ENCODE data around the gene DGAT2L6. TPM values are rescaled to one million over a fixed set of nuclear protein-coding genes. Genes with fewer than 3 reads are reported as not detected.

Gene DGAT2L6
- total and polyA plus RNA-seq, 10 of the 15 experiments (the other 5 are each of a cell fraction or from before 2014, with no cell fraction given): 0.08 to 0.58 (median 0.31) TPM; not detected in 3

DNA sequence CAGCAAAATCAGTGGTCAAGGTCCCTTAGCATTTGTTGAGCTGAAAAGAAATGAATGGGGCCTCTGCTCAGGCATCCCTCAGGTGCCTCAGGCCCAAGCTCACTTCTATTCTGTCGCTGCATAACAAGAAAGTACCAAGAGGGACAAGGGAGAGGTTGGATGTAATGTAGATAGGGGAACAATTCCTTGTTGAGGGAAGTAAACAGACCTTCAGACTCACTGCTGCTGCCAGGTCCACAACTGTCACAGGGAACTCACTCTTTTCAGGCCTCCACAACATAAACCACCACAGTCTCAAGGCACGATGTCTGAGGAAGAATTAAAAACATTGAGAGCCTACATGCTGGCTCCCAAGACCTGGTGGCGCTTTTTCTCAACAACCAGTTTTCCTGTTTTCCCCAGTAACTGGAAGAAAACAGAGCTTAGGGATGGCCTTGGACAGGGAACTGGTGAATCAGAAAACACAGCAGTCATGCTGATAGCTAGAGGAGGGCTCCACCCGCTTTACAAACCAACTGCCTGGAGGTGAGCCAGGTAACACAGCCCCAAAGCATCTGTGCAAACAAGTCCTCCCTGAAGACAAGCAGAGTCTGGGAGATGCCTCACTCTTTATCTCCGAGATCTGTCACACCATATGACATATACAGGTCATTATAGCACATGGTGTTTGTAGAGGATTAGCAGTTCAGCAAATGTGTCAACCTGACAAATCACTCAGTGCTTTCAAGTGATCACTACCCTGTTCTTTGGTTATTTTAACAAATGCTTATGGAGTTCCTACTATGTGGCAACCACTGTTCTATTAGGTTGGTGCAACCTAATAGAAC lies 42.9 kb downstream of the DGAT2L6 start:
- no peaks in the 10 kb centered on the region for H3K79me2 ChIP-seq (ENCODE audit: control insufficient read depth, insufficient read depth, low read length)
- WGBS (ENCODE audit: insufficient coverage, insufficient replicate concordance, low lambda C conversion rate, missing lambda C conversion rate): 11% methylated on average over 5 of the region's 5 CpGs
- ChIA-PET SMC1A (ENCODE audit: uncharacterized antibody, unreplicated experiment) (no interaction called here), RAD21 (ENCODE audit: unreplicated experiment) (no interaction called here), POLR2A (no interaction called here), CTCF (no interaction called here)
- H2AFZ ChIP-seq (ENCODE audit: control insufficient read depth, low read depth, low read length): no peak overlapping the region
- no peak overlapping the region for H3K27ac ChIP-seq (ENCODE audit: control insufficient read depth, insufficient read depth)
- intact Hi-C loops (cut with micrococcal nuclease; ENCODE audit: unreplicated experiment) (no loop called here), in situ Hi-C loops (cut with MboI) (no loop called here)
- H3K9ac ChIP-seq (ENCODE audit: control insufficient read depth, insufficient read depth, low read length): no peak overlapping the region
- no peak overlapping the region for H3K4me2 ChIP-seq (ENCODE audit: control insufficient read depth, insufficient read depth)
- H4K20me1 ChIP-seq (ENCODE audit: control insufficient read depth, insufficient read depth): no peaks in the 10 kb centered on the region
- no peaks in the 10 kb centered on the region; the same call in 2 of the 3 replicates for H3K9me3 ChIP-seq (replicated peaks; ENCODE audit: control insufficient read depth, insufficient read depth, low read length)
- H3K4me1 ChIP-seq (ENCODE audit: control insufficient read depth, insufficient read depth, low read length): no peaks in the 10 kb centered on the region
- DNase-seq (ENCODE audit: low read depth, low spot score) (no peak), FAIRE-seq (no peak), ATAC-seq (no peak)
- H3K4me3 ChIP-seq: no peak overlapping the region
- BruUV-seq (replicated peaks): no TSS peak
- H3K36me3 ChIP-seq (ENCODE audit: control insufficient read depth in 2 of 2, insufficient read depth in 2 of 2, low read length in 1 of 2): no peaks in the 10 kb centered on the region
- TF ChIP-seq, protein P1, sequence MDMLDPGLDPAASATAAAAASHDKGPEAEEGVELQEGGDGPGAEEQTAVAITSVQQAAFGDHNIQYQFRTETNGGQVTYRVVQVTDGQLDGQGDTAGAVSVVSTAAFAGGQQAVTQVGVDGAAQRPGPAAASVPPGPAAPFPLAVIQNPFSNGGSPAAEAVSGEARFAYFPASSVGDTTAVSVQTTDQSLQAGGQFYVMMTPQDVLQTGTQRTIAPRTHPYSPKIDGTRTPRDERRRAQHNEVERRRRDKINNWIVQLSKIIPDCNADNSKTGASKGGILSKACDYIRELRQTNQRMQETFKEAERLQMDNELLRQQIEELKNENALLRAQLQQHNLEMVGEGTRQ (IDR thresholded peaks at IDR 0.05; ENCODE audit: borderline replicate concordance, low read depth, low read length): no peak
- TF ChIP-seq LARP7 (IDR thresholded peaks at IDR 0.05): no peak
- TF ChIP-seq GABPA (IDR thresholded peaks at IDR 0.05; ENCODE audit: low read depth): no peak
- TF ChIP-seq NFXL1 (IDR thresholded peaks at IDR 0.05; ENCODE audit: borderline replicate concordance): no peak
- no peak for TF ChIP-seq BHLHE40 (IDR thresholded peaks at IDR 0.05; ENCODE audit: borderline replicate concordance in 1 of 2, low read depth in 2 of 2, low read length in 1 of 2)
- no peak for TF ChIP-seq EGR1 (IDR thresholded peaks at IDR 0.05; ENCODE audit: borderline replicate concordance in 1 of 2, low read depth in 2 of 2, low read length in 2 of 2)
- no peak for TF ChIP-seq SMARCA5 (IDR thresholded peaks at IDR 0.05)
- TF ChIP-seq TCF3 (IDR thresholded peaks at IDR 0.05; ENCODE audit: borderline replicate concordance, insufficient read depth, low read depth, low read length): no peak
- TF ChIP-seq ETV6 (conservative IDR thresholded peaks at IDR 0.05 in 1 of 2, IDR thresholded peaks at IDR 0.05 in 1 of 2; ENCODE audit: borderline replicate concordance in 1 of 2, low read depth in 1 of 2): no peak
- no peak for TF ChIP-seq RBBP5 (conservative IDR thresholded peaks at IDR 0.05)
- TF ChIP-seq, protein P2, sequence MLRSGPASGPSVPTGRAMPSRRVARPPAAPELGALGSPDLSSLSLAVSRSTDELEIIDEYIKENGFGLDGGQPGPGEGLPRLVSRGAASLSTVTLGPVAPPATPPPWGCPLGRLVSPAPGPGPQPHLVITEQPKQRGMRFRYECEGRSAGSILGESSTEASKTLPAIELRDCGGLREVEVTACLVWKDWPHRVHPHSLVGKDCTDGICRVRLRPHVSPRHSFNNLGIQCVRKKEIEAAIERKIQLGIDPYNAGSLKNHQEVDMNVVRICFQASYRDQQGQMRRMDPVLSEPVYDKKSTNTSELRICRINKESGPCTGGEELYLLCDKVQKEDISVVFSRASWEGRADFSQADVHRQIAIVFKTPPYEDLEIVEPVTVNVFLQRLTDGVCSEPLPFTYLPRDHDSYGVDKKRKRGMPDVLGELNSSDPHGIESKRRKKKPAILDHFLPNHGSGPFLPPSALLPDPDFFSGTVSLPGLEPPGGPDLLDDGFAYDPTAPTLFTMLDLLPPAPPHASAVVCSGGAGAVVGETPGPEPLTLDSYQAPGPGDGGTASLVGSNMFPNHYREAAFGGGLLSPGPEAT (IDR thresholded peaks at IDR 0.05; ENCODE audit: low read depth): no peak
- no peaks in the 10 kb centered on the region; a peak in 1 of 4 replicates for H3K27me3 ChIP-seq (replicated peaks in 1 of 2; ENCODE audit: control insufficient read depth in 2 of 2, insufficient read depth in 2 of 2, low read length in 1 of 2)

Measured in GM12878 (cell line).